Umbilical cord (tissue), 2 donors: ENCODE data around the gene TGFB1I1. TPM values are rescaled to one million over a fixed set of nuclear protein-coding genes. Genes with fewer than 3 reads are reported as not detected.
"Not testable (repeated sequence)": the region's sequence is repeated elsewhere in the genome, so short reads cannot be mapped to it uniquely, and the experiment has no call there.

Experiments used
- DNase-seq: peaks from one replicate; pipeline ENCODE4 v3.0.0-alpha.2; 2015; ENCODE audit warnings: low spot score
- total RNA-seq: library from RNA; depleted of rRNA; stranded (reverse); fragments of >200 nt; gene quantifications from one replicate; pipeline ENCODE4 v1.2.3, GENCODE V29; 2014; ENCODE audit warnings: low replicate concordance; ENCODE audit not compliant: insufficient read depth

TGFB1I1 gene
- total RNA-seq: 83.3 TPM

DNA sequence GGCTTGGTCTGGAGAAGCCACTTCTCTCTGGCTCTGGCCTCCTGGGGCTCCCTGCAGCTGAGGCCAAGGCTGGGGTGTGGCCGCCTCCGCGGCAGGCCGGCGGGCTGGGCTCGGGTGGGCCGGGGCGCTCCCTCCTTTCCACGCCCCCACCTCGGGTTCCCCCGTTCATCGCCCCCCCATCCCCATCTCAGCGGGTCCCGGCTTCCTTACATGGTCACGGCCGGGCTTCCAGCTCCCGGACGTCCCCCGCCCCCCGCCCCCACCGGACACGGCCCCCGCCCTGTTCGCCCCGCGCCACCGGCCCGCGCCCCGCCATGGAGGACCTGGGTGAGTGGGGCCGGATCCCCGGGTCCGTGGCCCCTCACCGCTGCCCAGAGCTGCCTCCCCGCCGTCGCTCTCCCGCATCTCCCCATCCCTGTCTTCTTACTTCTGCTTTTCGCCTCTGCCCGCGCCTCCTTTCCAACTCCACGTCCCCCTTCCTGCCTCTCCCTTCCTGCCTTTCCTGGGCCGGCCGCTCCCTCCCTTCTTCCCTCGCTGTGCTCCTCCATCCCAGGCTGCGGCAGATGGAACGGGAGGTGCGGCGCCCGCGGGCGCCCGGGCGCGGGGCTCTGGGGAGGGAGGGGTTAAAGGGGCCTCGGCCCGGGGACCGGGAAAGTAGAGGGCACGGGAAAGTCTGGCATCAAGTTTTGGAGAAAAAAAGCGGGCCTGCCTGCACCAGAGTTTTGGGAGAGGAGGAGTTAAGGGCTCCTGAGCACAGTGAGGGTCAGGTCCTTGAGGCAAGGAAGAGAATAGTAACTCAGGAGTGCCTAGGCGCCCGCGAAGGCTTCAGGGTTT, at the start of gene TGFB1I1:
TGFB1I1 (plus strand) TSS at position 278 of the 834 bp plus-strand sequence; CDS start at position 315, 37 bp downstream.
- DNase-seq: peak; percentile 93

DNA sequence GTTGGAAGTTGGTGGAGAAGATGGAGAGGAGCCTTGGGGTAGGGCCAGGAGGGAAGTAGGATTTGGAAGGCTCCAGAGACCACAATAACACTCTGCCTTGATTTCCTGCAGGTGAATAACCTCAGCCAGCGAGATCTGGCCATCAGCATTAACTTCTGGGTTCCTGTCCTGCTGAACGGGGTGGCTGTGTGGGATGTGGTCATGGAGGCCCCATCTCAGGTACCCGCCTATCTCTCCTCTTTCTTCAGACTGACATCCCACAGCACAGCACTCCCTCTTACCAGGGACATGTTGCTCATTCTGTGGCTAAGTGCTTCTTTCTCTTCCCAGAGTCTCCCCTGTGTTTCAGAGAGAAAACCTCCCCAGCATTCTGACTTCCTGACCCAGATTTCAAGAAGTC, 48.7 kb upstream of the TGFB1I1 start:
- no peak for DNase-seq

DNA sequence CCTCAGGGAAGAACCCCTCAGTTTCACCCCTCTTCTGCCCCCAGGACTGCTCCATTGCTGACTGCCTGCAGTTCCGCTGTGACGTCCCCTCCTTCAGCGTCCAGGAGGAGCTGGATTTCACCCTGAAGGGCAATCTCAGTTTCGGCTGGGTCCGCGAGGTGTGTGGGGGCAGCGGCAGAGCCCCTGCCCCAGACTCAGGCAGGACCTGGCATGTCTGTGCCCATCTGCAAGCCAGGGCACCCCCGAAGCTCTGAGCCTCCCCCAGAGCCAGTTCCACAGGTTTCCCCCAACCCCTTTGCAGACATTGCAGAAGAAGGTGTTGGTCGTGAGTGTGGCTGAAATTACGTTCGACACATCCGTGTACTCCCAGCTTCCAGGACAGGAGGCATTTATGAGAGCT, 48.2 kb upstream of the TGFB1I1 start:
- no peak for DNase-seq

DNA sequence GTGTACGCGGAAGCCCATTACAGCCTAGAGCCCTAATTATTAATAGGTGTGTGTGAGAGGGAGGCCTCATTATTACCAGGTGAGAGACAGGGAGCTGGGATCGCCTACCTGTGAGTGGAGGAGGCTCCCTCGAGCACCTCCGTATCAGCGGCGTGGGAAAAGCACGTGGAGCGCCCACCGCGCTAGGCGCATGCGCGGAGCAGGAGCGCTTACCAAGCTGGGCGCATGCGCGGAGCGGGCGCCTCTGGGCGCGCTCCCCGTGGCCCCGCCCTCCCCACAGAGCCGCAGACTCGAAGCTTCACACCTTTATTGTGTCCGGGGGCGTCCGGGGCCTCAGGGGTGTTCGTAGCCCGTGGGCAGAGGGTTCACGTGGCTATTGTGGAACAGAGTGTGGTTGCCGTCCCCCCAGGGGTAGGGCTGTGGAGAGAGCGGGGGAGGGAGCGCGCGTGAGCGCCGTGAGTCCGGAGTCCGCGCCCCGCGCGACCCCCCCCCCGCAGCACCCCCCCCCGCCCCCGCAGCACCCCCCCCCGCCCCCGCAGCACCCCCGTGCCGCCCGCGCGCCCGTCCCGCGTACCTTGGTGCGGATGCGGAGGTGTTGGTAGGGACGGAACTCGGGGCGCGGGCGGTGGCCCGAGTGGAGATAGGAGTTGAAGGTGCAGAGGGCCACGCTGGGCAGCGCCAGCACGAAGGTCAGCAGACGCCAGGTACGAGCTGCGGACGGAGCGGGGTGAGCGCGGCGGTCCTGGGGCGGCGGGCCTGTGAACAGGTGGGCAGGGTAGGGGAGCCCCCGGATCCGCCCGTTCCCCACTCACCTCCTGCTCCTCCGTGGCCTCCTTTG, 44.3 kb upstream of the TGFB1I1 start:
- peak; percentile 45 for DNase-seq

DNA sequence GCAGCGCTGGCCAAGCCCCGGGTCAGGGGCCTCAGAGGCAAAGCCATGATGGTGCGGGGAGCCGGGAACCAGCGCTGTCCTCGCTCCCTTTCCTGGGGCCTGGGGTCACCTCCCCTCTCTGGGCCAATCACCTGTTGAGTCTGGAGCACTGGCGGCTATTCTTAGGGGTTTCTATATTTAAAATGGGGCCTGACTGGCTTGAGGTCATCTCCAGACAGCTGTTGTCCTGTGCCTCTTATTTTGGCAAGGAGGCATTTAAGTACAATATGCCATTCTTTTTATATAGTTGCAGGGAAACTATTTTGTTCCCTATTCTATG, 43.7 kb upstream of the TGFB1I1 start, which contains the start of gene COX6A2:
COX6A2 (minus strand) TSS at position 82 of the 319 bp plus-strand sequence; CDS start at position 47, 35 bp downstream.
- no peak for DNase-seq

DNA sequence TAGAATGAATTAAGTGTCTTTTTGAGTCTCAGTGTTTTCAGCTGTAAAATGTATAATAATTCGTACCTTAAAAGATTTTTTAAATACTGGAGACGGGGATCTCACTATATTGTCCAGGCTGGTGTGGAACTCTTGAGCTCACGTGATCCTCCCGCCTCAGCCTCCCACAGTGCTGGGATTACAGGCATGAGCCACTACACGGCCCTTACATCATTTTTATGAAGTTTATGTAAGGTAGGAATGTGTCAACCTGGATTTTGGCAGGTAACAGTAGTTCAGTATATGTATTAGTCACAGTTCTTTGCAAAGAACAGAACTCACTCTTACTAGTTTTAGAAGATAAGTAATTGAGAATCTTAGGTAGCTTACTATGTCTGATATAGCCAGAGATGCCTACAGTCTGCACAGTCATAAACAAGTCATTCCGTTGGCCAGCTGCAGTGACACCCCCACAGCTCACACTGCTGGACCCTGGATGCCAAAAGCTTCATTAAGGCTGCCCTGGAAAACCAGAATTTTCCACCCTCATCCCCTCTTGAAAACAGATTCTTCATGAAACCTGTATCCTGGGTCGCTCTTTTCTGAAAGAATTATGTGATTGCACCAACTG, 43.2 kb upstream of the TGFB1I1 start:
- DNase-seq: no peak

DNA sequence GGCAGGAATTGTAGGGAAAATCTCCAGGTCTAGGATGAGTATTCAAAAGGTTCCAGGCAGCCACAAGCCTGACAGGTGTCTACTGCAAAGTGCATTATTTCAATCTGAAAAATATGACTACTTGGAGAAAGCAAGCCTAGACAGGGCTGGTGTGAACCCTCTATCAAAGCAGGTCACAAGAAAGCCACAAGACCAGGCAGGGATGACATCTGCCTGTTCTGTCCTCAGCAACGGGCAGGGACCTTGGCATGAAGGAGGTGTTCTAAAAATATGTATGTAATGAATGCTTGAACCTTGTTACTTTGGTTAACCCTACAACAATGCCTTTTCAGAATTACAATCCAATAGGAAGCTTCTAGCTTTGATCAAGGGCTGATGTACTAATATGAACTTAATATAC, 42.6 kb upstream of the TGFB1I1 start:
- DNase-seq: no peak

DNA sequence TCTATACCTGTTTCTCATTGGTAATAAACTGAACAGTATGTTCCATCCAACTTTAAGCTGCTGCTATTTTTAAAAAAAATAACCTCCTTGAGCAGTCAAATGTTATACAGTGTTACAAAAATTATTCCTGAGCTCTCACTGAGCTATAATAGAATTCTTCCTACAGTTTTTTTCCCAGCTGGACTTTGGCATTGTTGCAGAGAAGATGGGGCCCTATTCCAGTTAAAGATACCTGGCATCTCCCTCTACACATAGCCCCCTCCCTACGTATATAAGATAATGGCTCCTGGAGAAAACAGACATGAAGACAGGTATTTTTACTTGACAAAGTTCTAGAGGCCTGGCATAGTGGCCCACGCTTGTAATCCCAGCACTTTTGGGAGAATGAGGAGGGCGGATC, 42.2 kb upstream of the TGFB1I1 start:
- DNase-seq: no peak

DNA sequence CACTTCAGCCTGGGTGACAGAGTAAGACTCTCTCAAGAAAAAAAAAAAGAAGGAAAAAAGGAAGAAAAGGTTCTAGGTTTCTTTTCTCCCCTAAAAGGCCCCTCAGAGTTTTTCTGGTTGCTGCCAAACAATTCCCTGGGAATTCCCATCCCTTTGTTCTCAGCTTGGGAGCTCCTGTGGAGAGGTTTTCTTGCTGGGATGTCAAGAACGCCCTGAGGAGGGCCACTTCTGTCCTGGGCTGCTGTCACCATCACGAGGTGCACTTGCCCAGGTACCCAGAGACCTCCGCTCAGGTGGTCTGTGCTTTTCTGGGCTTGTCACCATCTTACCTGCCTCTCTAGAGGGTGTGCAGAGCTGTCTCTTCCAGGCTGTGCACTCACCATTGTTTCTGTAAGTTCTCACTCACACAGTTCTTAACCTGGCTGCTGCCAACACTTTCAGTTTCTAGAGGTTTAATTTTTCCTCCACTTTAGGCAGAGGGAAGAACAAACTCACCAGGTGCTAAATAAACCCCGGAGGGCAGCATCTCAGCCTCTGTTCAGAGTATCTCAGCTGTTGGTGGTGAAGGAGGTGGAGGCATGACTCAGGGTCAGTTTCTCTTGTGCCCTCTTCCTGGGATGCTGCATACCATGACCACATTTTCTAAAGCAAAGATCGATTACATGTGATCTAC, 41.4 kb upstream of the TGFB1I1 start:
- no peak for DNase-seq

DNA sequence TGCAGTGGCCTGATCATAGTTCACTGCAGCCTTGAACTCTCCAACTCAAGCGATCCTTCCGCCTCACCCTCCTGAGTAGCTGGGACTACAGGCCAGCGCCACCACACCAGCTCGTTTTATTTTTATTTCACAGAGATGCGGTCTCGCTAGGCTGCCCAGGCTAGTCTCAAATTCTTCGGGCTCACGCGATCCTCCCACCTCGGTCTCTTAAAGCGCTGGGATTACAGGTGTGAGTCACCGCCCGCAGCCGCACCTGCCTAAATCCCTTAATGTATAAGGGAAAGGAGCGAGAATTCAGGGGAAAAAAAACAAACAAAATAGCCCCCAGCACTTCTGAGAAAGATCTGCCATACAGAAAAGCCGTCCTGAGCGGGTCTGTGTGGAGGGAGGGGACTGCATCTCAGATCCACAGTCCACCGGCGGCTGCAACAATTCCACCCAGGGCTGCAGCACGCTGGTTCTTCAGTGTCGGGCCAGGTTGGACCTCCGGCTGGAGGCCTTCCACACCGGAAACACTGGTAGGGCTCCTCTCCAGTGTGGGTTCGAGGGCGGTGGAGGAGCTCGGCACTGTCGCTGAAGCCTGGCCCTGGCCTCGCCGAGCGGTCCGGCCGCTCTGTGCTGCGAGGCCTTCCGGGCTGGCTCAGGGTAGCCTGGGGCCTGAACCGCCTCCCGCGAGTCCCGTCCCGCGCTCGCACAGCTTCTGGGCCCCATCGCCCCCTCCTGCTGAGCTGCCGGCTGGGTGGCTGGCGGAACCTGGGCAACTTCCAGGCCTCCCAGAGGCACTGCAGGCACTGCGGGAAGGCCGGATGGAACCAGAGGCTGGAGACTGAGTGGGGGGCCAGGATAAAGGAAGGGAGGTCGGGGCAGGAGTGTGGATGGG, 36.4 kb upstream of the TGFB1I1 start:
- DNase-seq: no peak

DNA sequence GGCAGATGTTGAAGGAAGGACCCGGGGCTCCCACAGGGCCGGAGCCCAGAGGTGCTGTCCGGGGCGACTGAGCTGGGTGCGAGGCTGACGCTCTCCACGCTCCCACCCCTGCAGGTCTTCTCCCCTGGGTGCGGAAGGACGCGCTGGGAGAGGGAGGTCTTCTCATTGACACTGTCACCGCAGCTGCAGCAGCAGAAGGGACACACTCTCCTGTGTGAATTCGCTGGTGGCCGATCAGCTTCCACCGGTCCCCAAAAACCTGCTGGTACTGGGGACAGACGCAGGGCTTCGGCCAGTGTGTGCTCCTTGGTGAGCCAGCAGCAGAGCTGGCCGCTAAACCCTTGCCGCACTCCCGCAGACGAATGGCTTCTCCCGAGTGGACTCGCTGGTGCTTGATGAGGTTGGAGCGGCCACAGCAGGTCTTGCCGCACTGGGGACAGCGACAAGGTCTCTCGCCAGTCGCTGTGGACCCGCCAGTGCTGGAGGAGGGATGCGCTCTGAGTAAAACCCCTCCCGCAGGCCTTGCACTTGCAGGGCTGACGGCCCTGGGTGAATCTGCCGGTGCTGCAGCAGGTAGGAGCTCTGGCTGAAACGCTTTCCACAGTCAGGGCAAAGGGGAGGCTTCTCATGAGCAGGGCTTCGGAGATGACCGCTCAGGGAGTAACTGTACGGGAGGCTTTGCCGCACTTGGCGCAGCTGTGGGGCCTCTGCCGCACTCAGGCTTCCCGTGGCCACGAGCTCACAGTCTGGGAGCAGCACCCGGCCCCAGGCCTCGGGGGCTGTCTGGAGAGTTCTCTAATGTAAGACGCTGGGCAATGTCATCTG, 35.5 kb upstream of the TGFB1I1 start:
- DNase-seq: no peak

DNA sequence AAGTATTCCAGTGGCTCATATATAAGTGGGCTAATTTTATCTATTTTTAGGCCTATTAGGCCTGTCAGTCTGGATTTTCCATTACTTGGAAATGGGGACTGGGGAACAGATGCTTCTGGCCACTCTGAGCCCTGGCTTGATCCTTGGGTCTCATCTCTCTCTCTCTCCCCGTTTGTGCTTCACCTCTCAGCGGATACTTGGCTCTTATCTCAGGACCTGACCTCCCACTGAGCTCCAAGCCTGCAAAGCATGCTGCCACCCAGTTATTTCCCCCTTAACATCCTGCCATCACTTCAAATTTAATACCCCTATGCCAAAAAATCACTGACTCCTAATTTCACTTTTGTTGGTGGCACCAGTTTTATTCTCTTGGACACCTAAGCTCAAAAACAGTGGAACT, 33.5 kb upstream of the TGFB1I1 start:
- DNase-seq: no peak

DNA sequence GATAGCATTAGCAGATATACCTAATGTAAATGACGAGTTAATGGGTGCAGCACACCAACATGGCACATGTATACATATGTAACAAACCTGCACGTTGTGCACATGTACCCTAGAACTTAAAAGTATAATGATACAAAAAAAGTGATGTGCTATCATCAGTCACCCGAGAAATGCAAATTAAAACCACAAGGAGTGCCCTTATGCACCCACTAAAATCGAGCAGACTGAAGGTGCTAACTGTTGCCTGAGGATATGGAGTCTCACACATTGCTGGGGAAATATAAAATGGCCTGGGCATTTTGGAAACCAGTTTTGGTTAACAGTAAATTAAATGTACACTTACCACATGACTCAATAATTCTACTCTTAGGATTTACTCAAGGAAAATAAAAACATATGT, 32.9 kb upstream of the TGFB1I1 start:
- DNase-seq: not testable (repeated sequence)

DNA sequence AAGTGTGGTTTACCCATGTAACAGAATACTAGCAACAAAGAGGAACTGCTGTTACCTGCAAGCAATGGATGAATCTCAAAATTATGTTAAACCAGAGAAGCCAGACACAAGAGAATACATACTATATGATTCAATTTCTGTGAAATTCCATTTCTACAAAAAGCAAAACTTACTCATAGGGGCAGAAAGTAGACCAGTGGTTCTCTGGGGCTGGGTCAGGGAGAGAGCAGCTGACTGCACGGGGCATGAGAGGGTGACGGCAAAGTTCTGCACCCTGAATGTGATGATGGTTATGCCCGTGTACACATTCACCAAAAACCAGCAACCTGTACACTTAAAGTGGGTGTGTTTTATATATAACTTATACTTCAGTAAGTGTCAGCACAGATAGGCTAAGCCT, 32.4 kb upstream of the TGFB1I1 start:
- no peak for DNase-seq

DNA sequence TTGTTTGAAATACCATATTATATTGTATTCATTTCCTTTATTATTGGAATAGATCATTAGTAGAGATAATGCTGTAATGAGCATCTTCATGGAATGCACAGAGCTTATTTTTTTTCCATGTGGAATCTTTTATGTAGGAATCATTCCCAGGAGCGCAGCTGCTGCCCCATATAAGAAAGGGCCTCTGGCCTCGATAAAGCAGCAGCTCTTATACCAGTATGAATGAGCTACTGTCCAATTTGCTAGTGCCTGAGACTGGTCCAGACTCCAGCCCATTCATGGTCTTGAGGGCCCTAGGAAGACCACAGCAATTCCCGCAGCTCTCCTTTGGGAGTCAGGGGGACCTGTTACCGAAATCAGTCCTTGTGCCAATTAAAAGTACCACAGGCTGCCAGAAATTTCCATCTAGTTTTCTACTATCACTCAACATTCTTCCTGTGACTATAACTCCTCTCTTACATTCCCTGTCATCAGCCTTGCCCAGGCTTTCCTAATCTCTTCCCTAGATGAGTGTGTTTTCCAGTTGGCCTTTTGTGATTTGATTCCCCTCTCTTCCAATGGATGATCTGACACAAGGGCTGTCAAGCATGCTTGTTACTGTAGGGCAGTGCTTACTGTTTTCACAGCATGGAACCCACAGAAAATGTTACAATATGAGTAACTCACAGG, 31.3 kb upstream of the TGFB1I1 start:
- DNase-seq: no peak

DNA sequence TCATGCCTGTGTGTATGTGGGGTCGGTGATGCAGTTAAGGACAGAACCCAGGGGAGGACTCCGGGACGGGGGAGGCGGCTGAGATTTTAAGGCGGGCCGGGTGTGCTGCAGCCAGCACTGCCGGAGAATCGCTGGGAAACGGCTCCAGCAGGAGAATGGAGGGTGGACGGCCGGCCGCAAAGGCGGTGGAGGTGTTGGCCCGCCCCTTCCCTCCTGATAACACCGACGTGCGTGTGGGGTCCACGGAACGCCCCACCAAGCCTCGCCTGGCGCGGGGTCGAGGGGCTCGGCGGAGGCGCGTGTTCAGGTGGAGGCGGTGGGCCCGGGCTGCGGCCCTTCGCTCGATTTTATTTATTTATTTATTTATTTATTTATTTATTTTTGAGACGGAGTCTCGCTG, 30.0 kb upstream of the TGFB1I1 start:
- DNase-seq: no peak

DNA sequence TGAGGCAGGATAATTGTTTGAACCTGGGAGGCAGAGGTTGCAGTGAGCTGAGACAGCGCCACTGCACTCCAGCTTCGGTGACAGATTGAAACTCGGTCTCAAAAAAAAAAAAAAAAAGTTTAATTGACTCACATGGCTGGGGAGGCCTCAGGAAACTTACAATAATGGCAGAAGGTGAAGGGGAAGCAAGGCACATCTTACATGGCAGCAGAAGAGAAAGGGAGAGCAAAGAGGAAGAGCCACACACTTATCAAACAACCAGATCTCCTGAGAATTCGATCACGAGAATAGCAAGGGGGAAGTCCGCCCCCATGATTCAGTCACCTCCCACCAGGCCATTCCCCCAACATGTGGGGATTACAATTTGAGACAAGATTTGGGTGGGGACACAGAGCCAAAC, 26.0 kb upstream of the TGFB1I1 start:
- DNase-seq: not testable (repeated sequence)

DNA sequence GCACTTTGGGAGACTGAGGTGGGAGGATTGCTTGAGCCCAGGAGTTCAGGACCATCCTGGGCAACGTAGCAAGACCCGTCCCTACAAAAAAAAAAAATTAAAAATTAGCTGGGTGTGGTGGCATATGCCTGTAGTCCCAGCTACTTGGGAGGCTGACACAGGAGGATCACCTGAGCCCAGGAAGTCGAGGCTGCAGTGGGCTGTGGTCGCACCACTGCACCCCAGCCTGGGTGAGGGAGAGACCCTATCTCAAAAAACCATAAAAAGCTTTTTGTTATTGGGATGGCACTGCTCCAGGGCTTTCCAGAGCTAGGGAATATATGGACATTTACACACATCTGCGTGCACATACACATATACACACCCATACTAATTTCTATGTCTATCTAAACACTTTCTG, 20.8 kb upstream of the TGFB1I1 start:
- DNase-seq: no peak

DNA sequence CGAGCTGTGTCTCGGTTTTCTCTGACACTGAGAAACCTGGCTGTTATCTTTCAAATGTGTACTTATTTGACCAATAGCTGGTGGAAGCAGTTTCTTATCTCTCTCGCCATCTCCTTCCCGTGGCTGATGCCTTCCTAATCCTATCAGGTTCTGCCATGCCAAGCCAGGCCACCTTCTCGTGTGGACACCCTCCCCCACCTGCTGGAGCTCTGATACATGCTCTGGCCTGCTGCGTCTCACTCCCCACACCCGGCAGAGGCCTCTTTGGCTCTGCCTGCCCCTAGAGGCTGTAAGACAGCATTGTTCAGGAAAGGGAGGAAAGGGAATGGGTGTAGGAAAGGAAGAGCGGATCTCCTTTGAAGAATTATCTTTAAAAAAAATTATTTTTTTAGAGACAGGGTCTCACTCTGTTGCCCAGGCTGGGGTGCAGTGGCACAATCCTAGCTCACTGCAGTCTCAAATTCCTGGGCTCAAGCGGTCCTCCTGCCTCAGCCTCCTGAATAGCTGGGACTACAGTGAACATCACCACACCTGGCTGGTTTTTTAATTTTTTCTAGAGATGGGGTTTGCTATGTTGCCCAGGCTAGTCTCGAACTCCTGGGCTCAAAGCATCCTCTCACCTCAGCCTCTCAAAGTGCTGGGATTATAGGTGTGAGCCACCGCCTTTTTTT, 20.1 kb upstream of the TGFB1I1 start:
- DNase-seq: peak; percentile 82
